ENCODE results near the gene CSNK1D.

Gene CSNK1D

DNA sequence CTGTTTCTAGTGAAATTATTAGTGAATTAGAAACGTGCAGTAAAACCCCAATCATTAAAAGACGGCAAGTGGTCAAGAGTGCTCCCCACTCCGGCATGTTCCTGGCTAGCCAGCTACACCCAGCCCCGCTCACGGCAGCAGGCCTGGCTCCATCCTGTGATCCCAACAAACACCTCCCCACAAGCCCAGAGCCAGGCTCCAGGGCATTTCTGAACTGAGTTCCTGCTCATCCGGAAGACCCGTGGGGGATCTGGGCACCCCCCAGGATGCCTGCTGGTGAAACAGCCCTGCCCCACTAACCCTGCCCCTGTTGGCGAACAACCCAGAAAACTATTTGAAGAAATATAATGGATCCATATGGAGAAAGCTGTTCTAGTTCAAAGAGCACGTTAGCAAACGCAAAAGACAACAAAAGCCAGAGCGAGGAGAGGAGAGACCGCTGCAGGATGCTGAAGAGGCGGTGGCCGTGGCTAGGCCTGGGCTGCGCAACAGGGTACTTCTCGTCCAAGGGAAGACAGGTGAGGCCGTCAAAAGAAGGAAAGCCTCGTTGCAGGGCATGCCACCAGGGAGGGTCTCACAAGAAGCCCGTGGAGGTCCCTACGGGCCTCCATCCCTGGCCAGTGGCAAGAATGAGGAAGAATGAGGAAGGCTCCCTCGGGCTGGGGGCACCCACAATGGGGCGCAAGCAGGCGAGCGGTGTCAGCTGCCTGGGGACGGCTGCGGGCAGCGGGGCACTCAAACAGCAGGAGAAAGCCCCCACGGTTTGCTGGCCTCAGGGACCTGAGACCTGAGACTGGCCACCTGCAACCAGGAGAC, 25.4 kb downstream of the CSNK1D start:
- Histone ChIP-seq H3K4me3 (ENCODE audit: extremely low read depth, insufficient read depth, low read length, poor library complexity, severe bottlenecking) (no peak overlapping the region), H3K9me3 (ENCODE audit: control insufficient read depth, low read length) (no peaks in the 10 kb centered on the region), H3K4me1 (ENCODE audit: control insufficient read depth, insufficient read depth, low read length, poor library complexity, severe bottlenecking) (peaks cover 19% of the 10 kb centered on the region), H3K27ac (ENCODE audit: low read depth, low read length, severe bottlenecking) (no peak overlapping the region), H3K36me3 (ENCODE audit: control insufficient read depth, insufficient read depth, low read length) (peaks cover 99% of the 10 kb centered on the region)
- 95 to 96% methylated on average over 24 to 25 of the region's 28 CpGs for WGBS, 2 experiments (ENCODE audit: insufficient coverage in 2 of 2)

DNA sequence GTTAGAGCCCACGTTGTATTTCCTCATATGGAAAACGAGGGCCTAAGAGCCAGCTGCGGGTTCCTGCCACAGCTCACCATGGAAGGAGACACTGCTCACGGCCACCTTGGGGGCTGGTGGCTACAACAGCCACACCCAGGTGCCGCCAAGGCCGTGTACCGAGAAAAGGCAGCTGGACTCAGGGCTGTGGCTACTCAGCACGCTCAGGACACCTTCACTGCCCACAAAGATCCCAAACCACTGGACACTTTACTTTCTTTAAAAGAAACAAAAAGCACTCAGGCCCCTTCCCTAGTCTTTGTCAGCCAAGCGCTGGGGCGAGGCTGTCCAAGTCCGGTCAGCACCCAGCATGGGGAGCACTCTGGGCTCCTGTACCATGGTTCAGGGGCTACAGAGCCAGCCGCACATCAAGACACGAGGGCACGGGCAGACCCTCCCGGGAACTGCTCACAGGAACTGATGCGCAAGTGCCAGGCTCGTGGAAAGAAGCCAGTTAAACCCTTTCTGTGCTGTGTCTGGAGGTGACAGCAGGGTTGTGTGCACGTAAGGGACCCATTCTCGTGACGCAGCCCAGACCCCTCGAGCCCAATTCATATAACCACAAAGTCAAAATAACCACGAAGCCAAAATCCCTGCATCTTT, 26.2 kb downstream of the CSNK1D start:
- no peak overlapping the region for H3K4me3 ChIP-seq (ENCODE audit: extremely low read depth, insufficient read depth, low read length, poor library complexity, severe bottlenecking)
- WGBS, 2 experiments (ENCODE audit: insufficient coverage in 2 of 2) = 94 to 96% methylated on average over 17 to 21 of the region's 22 CpGs
- H3K36me3 ChIP-seq (ENCODE audit: control insufficient read depth, insufficient read depth, low read length) = peaks cover 99% of the 10 kb centered on the region
- peaks cover 21% of the 10 kb centered on the region for H3K4me1 ChIP-seq (ENCODE audit: control insufficient read depth, insufficient read depth, low read length, poor library complexity, severe bottlenecking)
- peak overlapping the region; percentile 29 for H3K27ac ChIP-seq (ENCODE audit: low read depth, low read length, severe bottlenecking)
- H3K9me3 ChIP-seq (ENCODE audit: control insufficient read depth, low read length) = no peaks in the 10 kb centered on the region

DNA sequence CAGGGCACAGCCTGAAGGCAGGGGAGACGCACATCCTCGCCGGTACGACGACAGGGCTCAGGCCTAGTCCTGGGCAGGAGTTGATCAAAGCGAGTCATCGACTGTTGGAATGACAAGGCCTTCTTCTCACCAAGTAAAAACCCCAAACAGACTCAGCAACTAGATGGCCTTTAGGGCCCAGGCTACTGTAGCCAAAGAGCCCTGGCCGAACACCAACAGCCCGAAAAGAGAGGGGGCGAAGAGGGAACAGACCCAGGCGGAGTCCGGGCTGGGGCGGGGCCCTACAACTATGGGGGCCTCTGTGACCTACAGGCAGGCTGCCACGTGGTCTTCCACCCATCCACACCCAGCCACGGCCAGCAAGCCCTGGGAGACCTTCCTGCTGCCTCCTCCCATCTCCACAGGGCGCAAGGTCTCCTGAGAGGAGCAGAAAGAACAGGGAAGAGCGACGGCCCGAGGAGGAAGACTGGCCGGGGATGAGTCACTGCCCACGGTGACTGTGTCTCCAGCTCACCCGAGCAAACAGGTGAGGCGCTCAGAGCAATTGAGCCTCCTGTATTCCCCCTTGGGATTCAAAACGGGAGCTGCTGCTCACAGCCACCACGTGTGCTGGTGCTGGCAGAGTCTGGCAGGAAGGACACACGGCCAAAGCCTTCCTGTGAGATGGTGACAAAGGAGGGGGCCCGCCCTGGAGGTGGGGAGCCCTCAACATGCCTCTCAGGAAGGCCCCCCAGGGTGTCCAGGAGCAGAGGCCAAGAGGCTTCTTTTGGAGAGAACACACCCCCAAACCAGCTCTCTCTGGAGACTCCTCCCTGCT, 26.9 kb downstream of the CSNK1D start:
- 97% methylated on average over 24 to 27 of the region's 27 CpGs for WGBS, 2 experiments (ENCODE audit: insufficient coverage in 2 of 2)
- H3K36me3 ChIP-seq (ENCODE audit: control insufficient read depth, insufficient read depth, low read length) = peaks cover 93% of the 10 kb centered on the region
- peak overlapping the region; percentile 36 for H3K27ac ChIP-seq (ENCODE audit: low read depth, low read length, severe bottlenecking)
- no peak overlapping the region for H3K4me3 ChIP-seq (ENCODE audit: extremely low read depth, insufficient read depth, low read length, poor library complexity, severe bottlenecking)
- H3K9me3 ChIP-seq (ENCODE audit: control insufficient read depth, low read length) = no peaks in the 10 kb centered on the region
- peaks cover 28% of the 10 kb centered on the region for H3K4me1 ChIP-seq (ENCODE audit: control insufficient read depth, insufficient read depth, low read length, poor library complexity, severe bottlenecking)

DNA sequence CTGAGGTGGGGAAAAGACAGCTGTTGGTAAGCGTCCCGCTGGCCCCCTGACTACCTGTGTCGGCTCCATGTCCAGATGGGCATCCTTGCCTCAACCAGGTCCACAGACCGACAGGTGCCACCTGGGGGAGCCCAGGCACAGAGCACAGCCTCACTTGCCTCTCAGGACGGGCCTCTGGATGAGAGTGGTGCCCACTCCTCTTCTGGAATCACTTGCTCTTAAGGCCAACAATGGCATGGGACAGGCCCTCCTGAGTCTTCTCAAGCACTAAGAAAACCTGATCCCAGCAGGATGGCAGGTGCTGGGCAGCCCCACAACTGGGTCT, 27.5 kb downstream of the CSNK1D start:
- no peaks in the 10 kb centered on the region for H3K9me3 ChIP-seq (ENCODE audit: control insufficient read depth, low read length)
- no peak overlapping the region for H3K4me3 ChIP-seq (ENCODE audit: extremely low read depth, insufficient read depth, low read length, poor library complexity, severe bottlenecking)
- no peak overlapping the region for H3K27ac ChIP-seq (ENCODE audit: low read depth, low read length, severe bottlenecking)
- H3K4me1 ChIP-seq (ENCODE audit: control insufficient read depth, insufficient read depth, low read length, poor library complexity, severe bottlenecking) = peaks cover 32% of the 10 kb centered on the region
- 93 to 97% methylated on average over 5 of the region's 5 CpGs for WGBS, 2 experiments (ENCODE audit: insufficient coverage in 2 of 2)
- peaks cover 87% of the 10 kb centered on the region for H3K36me3 ChIP-seq (ENCODE audit: control insufficient read depth, insufficient read depth, low read length)

DNA sequence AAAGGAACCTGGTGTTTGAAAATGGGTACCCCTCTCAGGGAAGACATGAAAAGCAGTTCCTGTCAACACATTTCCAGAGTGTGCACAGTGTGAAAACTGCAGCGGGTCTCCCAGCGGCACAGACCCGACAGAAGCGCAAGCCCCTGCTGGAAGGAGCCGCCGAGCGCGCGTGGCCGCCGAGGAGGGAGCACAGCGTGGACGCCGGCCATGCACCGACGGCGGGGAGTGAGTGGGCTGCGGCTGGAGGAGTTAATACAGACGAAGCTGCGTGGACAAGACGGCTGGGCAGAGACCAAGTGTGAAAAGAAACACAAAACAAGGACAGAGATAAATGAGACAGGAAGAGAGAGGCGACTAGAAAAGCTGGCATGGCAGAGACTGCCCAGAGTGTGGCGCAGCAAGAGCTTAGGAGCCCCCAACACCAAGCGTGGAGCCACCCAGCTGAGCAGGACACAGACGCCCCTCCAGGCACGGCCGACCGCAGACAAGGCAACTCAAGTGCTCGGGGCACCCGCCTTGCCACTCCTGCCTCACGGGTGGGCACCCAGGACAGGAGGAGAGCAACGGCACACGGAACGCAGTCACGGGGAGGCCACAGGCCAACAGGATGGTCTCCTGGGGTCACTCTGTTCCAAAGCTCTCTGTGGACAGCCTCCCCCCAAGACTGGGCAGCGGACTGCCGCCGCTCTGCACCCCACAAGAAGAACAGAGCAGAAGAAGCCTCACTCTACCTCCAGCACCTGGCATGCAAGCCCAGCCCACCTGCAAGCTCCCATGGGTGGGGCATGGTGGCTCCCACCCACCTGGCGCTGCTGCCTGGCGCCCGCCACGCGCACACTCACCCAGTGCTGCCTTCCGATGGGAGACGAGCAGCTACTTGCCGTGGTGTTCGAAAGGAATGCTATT, 28.1 kb downstream of the CSNK1D start:
- Histone ChIP-seq H3K4me3 (ENCODE audit: extremely low read depth, insufficient read depth, low read length, poor library complexity, severe bottlenecking) (no peak overlapping the region), H3K4me1 (ENCODE audit: control insufficient read depth, insufficient read depth, low read length, poor library complexity, severe bottlenecking) (peaks cover 35% of the 10 kb centered on the region), H3K27ac (ENCODE audit: low read depth, low read length, severe bottlenecking) (no peak overlapping the region), H3K9me3 (ENCODE audit: control insufficient read depth, low read length) (no peaks in the 10 kb centered on the region), H3K36me3 (ENCODE audit: control insufficient read depth, insufficient read depth, low read length) (peaks cover 86% of the 10 kb centered on the region)
- 96 to 97% methylated on average over 39 to 47 of the region's 47 CpGs for WGBS, 2 experiments (ENCODE audit: insufficient coverage in 2 of 2)

DNA sequence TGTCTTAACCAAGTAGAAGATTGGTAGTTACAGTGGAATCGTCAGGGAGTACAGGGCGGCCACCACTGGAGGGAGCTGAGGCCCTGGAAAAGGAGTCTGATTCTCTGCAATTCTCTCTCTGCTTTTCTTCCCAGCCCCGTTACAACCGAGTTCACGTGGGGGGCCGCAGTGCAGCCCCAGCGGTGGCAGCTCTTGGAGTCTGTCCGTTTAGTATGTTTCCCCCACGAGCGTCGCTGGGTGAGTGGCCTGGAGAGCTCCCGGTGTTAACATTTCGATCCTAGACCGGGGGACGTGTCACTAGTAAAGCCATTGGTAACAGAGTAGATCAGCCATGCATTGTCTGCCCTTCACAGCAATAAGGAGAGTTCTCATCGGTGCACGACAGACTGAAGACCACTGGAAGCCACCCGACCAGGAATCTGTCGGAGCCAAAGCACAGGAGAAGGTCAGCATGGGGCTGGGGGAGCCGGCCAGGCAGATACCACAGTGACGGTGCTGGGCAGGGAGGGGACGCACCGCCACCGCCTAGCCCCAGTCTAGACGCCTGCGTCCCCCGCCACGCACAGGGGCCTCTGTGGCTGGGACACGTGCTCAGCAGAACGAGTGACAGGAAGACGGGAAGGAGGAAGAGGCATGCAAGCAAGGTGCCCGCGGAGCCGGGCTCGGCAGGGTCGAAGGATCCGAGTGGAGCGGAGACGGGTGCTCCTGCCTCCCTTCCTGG, 28.9 kb downstream of the CSNK1D start:
- Histone ChIP-seq H3K4me3 (ENCODE audit: extremely low read depth, insufficient read depth, low read length, poor library complexity, severe bottlenecking) (no peak overlapping the region), H3K9me3 (ENCODE audit: control insufficient read depth, low read length) (no peaks in the 10 kb centered on the region), H3K27ac (ENCODE audit: low read depth, low read length, severe bottlenecking) (no peak overlapping the region), H3K4me1 (ENCODE audit: control insufficient read depth, insufficient read depth, low read length, poor library complexity, severe bottlenecking) (peaks cover 35% of the 10 kb centered on the region), H3K36me3 (ENCODE audit: control insufficient read depth, insufficient read depth, low read length) (peaks cover 86% of the 10 kb centered on the region)
- 93 to 94% methylated on average over 39 of the region's 39 CpGs for WGBS, 2 experiments (ENCODE audit: insufficient coverage in 2 of 2)

DNA sequence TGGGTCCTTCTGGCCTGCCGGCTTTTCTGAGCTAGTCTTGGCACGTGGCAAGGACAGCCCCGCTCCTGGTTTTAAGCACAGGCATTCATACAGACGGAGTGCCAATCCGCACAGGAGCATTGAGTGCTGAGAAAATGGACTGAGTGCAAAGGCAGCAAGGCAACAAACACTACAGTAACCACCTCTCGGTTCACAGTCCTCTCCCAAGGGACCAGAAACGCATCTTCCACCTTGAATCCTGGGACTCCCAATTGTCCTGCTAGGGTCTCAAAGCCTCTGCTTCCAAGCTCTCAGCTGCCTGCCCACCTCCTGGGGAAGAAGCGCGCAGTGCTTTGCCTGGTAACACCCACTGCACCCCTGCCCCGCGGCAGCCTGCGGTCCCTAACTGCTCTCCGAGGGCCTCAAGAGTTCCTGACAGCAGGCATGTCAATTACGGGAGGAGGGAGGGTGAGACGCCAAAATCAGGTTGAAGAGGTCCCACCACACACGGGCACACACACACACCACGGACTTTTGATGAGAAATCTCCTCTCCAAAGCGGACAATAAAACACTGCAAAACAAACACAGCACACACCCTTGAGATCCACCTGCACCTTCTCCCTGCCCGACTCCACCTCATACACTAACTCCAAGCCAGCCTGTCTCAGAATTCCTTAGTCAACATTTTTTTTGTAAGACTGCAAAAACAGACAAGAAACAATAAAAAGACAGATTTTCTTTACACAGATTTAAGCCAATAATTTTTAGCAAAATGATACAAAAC, 29.7 kb downstream of the CSNK1D start:
- Histone ChIP-seq H3K36me3 (ENCODE audit: control insufficient read depth, insufficient read depth, low read length) (peaks cover 84% of the 10 kb centered on the region), H3K4me3 (ENCODE audit: extremely low read depth, insufficient read depth, low read length, poor library complexity, severe bottlenecking) (no peak overlapping the region), H3K4me1 (ENCODE audit: control insufficient read depth, insufficient read depth, low read length, poor library complexity, severe bottlenecking) (peaks cover 37% of the 10 kb centered on the region), H3K27ac (ENCODE audit: low read depth, low read length, severe bottlenecking) (peak overlapping the region; percentile 10), H3K9me3 (ENCODE audit: control insufficient read depth, low read length) (no peaks in the 10 kb centered on the region)
- 97 to 98% methylated on average over 12 to 17 of the region's 19 CpGs for WGBS, 2 experiments (ENCODE audit: insufficient coverage in 2 of 2)

DNA sequence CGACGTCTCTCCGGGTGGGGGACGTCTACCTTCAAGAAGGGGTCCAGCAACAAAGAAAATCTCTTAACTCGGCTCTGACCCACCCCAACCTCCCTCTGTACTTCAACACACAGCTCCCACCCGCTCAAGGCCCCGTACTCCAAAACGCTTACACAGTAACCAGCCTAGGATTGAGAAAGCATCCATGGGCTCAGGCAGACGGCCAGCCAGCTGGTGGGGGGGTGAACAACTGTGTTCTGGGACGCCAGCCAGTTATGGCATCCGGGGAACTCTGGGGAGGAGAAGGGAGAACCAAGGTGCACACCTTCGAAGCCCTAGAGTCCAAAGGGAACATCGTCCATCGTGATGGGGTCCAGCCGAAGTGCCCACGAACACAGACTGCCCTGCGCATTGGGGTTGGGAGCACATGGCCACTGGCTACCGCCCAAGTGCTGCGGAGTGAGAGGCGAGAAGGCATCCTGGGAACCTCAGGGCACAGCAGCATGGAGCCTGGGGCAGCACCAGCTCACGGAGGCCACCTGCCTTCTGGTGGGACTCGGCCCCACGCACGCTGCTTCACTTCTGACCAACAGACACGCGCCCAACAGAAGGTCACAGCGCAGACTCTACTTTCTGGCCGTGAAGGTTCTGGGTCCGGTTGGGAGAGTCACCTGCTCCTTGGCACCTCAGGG, 30.4 kb downstream of the CSNK1D start:
- no peaks in the 10 kb centered on the region for H3K9me3 ChIP-seq (ENCODE audit: control insufficient read depth, low read length)
- 96 to 97% methylated on average over 27 of the region's 29 CpGs for WGBS, 2 experiments (ENCODE audit: insufficient coverage in 2 of 2)
- peak overlapping the region; percentile 29 for H3K27ac ChIP-seq (ENCODE audit: low read depth, low read length, severe bottlenecking)
- no peak overlapping the region for H3K4me3 ChIP-seq (ENCODE audit: extremely low read depth, insufficient read depth, low read length, poor library complexity, severe bottlenecking)
- H3K4me1 ChIP-seq (ENCODE audit: control insufficient read depth, insufficient read depth, low read length, poor library complexity, severe bottlenecking) = peaks cover 43% of the 10 kb centered on the region
- H3K36me3 ChIP-seq (ENCODE audit: control insufficient read depth, insufficient read depth, low read length) = peaks cover 83% of the 10 kb centered on the region

DNA sequence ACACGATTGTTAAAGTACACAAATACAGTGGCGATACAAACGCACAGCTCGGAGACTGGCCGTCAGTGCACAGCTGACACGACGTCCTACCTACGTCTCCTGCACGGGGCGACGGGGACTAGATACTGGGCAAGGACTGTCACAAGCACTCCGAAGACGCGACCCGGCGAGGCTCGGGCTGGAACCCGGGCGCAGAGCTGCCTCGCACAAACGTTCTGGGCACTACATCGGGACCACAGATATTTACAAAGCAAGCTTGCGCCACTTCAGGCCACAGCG, 30.9 kb downstream of the CSNK1D start:
- H3K27ac ChIP-seq (ENCODE audit: low read depth, low read length, severe bottlenecking) = peak overlapping the region; percentile 62
- H3K36me3 ChIP-seq (ENCODE audit: control insufficient read depth, insufficient read depth, low read length) = peaks cover 83% of the 10 kb centered on the region
- WGBS, 2 experiments (ENCODE audit: insufficient coverage in 2 of 2) = 95 to 97% methylated on average over 24 of the region's 24 CpGs
- no peaks in the 10 kb centered on the region for H3K9me3 ChIP-seq (ENCODE audit: control insufficient read depth, low read length)
- H3K4me3 ChIP-seq (ENCODE audit: extremely low read depth, insufficient read depth, low read length, poor library complexity, severe bottlenecking) = no peak overlapping the region
- H3K4me1 ChIP-seq (ENCODE audit: control insufficient read depth, insufficient read depth, low read length, poor library complexity, severe bottlenecking) = peaks cover 43% of the 10 kb centered on the region

Measured in mesodermal cell (in vitro differentiated cells).